Measurements from ENCODE around the gene TRIP13. TPM values are rescaled to one million over a fixed set of nuclear protein-coding genes. Genes with fewer than 3 reads are reported as not detected.

TRIP13 gene
- total and polyA plus RNA-seq, 9 of the 15 experiments (the other 6 are each of a cell fraction or from before 2014, with no cell fraction given): 24.1 to 116 (median 53.2) TPM

DNA sequence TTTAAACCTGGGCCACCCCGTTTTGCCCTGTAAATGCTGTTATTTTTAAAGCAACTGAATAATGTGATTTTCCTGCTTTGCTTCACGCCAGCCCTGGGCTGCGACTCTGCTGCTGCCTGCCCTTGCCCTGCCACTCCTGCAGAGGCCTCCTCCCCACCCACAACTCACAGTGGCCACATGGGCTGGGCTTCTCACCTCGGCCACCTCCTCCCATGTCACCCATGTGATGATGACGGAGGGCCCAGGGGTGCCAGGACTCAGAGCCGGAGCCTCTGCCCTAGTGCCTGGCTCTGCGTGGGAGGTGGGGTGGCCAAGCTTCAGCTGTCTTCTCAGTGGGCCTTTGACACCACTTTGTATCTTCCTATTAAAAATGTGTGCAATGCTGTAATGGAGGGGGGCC is 67.9 kb downstream of the TRIP13 start (continued):
- TF ChIP-seq, protein P1, sequence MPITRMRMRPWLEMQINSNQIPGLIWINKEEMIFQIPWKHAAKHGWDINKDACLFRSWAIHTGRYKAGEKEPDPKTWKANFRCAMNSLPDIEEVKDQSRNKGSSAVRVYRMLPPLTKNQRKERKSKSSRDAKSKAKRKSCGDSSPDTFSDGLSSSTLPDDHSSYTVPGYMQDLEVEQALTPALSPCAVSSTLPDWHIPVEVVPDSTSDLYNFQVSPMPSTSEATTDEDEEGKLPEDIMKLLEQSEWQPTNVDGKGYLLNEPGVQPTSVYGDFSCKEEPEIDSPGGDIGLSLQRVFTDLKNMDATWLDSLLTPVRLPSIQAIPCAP (CRISPR knock-in tag; IDR thresholded peaks at IDR 0.05; ENCODE audit: borderline replicate concordance): no peak
- TF ChIP-seq NBN (IDR thresholded peaks at IDR 0.05; ENCODE audit: low read depth): no peak
- TF ChIP-seq, protein P2, sequence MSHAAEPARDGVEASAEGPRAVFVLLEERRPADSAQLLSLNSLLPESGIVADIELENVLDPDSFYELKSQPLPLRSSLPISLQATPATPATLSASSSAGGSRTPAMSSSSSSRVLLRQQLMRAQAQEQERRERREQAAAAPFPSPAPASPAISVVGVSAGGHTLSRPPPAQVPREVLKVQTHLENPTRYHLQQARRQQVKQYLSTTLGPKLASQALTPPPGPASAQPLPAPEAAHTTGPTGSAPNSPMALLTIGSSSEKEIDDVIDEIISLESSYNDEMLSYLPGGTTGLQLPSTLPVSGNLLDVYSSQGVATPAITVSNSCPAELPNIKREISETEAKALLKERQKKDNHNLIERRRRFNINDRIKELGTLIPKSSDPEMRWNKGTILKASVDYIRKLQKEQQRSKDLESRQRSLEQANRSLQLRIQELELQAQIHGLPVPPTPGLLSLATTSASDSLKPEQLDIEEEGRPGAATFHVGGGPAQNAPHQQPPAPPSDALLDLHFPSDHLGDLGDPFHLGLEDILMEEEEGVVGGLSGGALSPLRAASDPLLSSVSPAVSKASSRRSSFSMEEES (CRISPR knock-in tag; IDR thresholded peaks at IDR 0.05): no peak
- TF ChIP-seq ZNF551 (CRISPR knock-in tag; IDR thresholded peaks at IDR 0.05): no peak

DNA sequence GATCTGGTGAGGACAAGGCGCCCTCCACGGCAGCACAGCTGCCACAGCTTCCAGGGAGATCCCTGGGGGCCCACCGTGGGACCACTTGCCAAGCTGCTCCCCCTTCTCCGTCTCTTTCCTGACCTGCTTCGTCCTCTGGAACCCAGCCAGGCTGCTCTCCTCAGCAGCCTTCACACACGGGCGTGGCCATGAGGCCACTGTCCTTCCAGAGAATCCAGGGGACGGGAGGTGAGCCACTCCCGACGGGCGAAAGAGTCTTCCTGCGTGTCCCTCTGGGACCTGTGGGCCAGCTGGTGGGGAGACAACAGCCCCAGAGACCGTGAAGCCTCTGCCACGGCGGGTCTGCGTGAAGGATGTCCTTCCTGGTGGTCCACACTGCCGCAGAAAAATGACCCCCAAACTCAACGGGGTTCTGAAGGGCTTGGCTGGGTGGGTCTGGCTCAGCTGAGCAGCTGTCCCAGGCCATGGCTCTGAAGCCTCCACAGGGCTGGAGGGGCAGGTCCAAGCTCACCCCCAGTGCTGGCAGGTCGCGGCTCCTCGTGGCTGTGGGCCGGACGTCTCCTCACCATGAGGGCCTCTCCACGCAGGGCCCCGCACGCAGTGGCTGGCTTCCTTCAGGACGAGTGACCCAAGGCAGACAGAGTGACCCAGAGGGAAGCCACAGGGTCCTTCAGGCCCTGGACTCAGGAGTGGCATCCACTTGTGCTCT is 68.5 kb downstream of the TRIP13 start:
- Histone ChIP-seq H3K9me3 (replicated peaks; ENCODE audit: control insufficient read depth, insufficient read depth, low read depth, low read length) (no peaks in the 10 kb centered on the region), H3K36me3 (ENCODE audit: control insufficient read depth, insufficient read depth, low read length) (no peaks in the 10 kb centered on the region), H3K4me2 (ENCODE audit: insufficient read depth, low read length) (no peak overlapping the region), H4K20me1 (replicated peaks; ENCODE audit: control insufficient read depth, insufficient read depth, low read length) (peaks cover 22% of the 10 kb centered on the region), H3K27me3 (ENCODE audit: control insufficient read depth in 2 of 2, insufficient read depth in 2 of 2, low read length in 2 of 2) (peaks cover 30 to 71% of the 10 kb centered on the region in 2 experiments; a peak in 4 of 5 replicates), H3K4me1 (replicated peaks in 1 of 2; ENCODE audit: control insufficient read depth in 2 of 2, insufficient read depth in 2 of 2, low read length in 2 of 2) (peaks cover 18 to 82% of the 10 kb centered on the region in 2 experiments), H3K4me3 (no peak overlapping the region), H3K9me1 (ENCODE audit: control insufficient read depth, insufficient read depth, low read length) (no peaks in the 10 kb centered on the region), H2AFZ (ENCODE audit: low read depth, low read length) (no peak overlapping the region), H3K79me2 (ENCODE audit: control insufficient read depth, insufficient read depth, low read length) (no peaks in the 10 kb centered on the region), H3K9ac (ENCODE audit: insufficient read depth in 1 of 2, low read depth in 2 of 2, low read length in 2 of 2) (no peak overlapping the region), H3K27ac (ENCODE audit: extremely low read depth, low read depth, low read length) (no peak overlapping the region)
- intact Hi-C loops (cut with micrococcal nuclease) (no loop called here), in situ Hi-C loops (cut with MboI) (no loop called here)
- 31% methylated on average over 27 of the region's 27 CpGs for WGBS (ENCODE audit: insufficient coverage, low coverage, missing lambda C conversion rate)
- CTCF ChIA-PET (ENCODE audit: low intra/inter-chr PET ratio): no interaction called here
- TF ChIP-seq, protein P3, sequence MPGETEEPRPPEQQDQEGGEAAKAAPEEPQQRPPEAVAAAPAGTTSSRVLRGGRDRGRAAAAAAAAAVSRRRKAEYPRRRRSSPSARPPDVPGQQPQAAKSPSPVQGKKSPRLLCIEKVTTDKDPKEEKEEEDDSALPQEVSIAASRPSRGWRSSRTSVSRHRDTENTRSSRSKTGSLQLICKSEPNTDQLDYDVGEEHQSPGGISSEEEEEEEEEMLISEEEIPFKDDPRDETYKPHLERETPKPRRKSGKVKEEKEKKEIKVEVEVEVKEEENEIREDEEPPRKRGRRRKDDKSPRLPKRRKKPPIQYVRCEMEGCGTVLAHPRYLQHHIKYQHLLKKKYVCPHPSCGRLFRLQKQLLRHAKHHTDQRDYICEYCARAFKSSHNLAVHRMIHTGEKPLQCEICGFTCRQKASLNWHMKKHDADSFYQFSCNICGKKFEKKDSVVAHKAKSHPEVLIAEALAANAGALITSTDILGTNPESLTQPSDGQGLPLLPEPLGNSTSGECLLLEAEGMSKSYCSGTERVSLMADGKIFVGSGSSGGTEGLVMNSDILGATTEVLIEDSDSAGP (CRISPR knock-in tag; IDR thresholded peaks at IDR 0.05): no peak
- DNase-seq (ENCODE audit: extremely low read depth in 1 of 4, low spot score in 3 of 4) (no peak), FAIRE-seq (no peak), ATAC-seq (no peak)
- no TSS peak for BruUV-seq (replicated peaks)
- POLR2A ChIA-PET: interaction anchor here (0.6 to 1.1 kb wide), 4 partner anchors 11 to 503 kb away, joined by 3 to 4 read pairs (median 3); no protein-coding TSS in a partner anchor

Data from K562 (cell line).